ENCODE data around the gene POLQ. TPM values are rescaled to one million over a fixed set of nuclear protein-coding genes. Genes with fewer than 3 reads are reported as not detected.

Gene POLQ
- total RNA-seq (2013; cell fraction: nucleolus; rRNA removed) = 35.3 and 38.1 TPM in 2 replicates
- total RNA-seq (2014; rRNA removed) (14.8 and 15.7 TPM in 2 replicates), total RNA-seq (2014; rRNA removed; fragmentation: Illumina TruSeq; extraction: Trizol) (21.6 and 22.4 TPM in 2 replicates), total RNA-seq (2021) (14.5 and 14.7 TPM in 2 replicates), polyA plus RNA-seq (2011; rRNA removed) (20.9 and 29.3 TPM in 2 replicates), polyA plus RNA-seq (2014; fragmentation: Illumina TruSeq; extraction: Trizol) (17.2 and 19.3 TPM in 2 replicates), polyA plus RNA-seq (2014; fragmentation: Nextera tagmentation; extraction: Ambion mirVana) (1 to 10 TPM; 3.3 to 3.4 TPM), polyA plus RNA-seq (2014; rRNA removed) (12.5 and 13.6 TPM in 2 replicates), polyA plus RNA-seq (2016; fragmentation: Nextera tagmentation; extraction: Ambion mirVana) (10 to 100 TPM; 16.0 to 18.2 TPM), polyA minus RNA-seq (2011; rRNA and poly(A)+ RNA removed) (21.2 and 29.2 TPM in 2 replicates), Bru-seq, nascent RNA (percentile 71 among the genes with signal in this experiment), BruChase-seq, experiment 1, labeled RNA remaining after a 6-hour chase (percentile 69 among the genes with signal in this experiment), BruChase-seq, experiment 2, labeled RNA remaining after a 2-hour chase (percentile 78 among the genes with signal in this experiment)
- 2.5 TPM for polyA plus RNA-seq (2011; ENCODE audit: low read depth)
- 6.0 and 6.1 TPM in 2 replicates for polyA plus RNA-seq (2011; cell fraction: cytosol; rRNA removed)
- 45.1 and 51.3 TPM in 2 replicates for polyA plus RNA-seq (2011; cell fraction: nucleus; rRNA removed)
- 5.5 and 6.1 TPM in 2 replicates for polyA plus RNA-seq (2012)
- polyA minus RNA-seq (2011; cell fraction: cytosol; rRNA and poly(A)+ RNA removed) = 11.1 and 12.4 TPM in 2 replicates
- 27.7 and 47.1 TPM in 2 replicates for polyA minus RNA-seq (2011; cell fraction: nucleus; rRNA and poly(A)+ RNA removed)
- long read RNA-seq, experiment 1, partial matches to known transcripts = 2 of 3 reads
- long read RNA-seq, experiment 1, other reads (novel, unspliced or antisense) = 1 of 3 reads
- long read RNA-seq, experiment 2, partial matches to known transcripts = 40 of 69 reads
- long read RNA-seq, experiment 2, other reads (novel, unspliced or antisense) = 29 of 69 reads

DNA sequence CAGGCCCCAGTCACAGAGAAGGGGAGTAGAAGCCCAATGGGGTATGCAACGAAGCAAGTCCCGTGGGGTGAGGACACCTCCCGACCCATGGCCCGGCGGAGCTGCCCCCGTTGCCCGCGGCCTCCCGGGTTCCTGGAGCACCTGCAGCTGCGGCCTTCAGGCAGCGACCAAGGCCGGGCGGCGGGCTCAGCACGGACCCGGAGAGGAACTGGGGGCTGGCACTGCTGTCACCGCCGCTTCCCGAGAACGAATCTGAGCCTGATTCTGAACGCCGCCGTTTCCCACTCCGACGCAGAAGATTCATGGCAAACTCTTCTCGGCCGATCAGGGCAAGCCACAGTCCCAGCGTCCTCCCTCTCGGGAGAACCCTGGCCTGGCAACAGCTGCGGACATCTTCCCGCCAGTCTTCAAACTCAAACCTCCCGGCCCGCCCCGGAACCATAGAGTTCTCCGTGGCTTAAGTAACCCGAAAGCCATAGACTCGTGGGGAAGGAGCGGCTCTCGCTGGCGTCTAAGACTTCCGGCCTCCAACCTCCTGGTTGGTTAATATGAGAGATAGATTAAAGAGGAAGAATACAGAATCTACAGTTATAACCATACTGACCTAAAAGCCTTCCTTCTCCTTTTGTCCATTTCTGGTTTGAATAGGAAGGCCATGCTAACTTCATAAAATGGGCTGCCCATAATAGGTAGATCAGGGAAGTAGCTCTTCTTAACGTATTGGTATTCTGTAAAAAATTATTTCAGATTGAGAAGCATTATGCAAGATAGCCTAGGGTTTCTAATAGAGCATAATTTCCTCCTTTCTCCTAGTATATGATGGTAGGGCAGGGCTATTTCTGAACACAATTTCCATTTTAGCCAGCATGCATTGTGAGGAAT lies at the start of gene POLQ:
POLQ (minus strand) TSS at position 415 of the 882 bp plus-strand sequence; CDS start at position 304, 111 bp downstream.
- no peaks in the 10 kb centered on the region for H3K27me3 ChIP-seq (replicated peaks in 1 of 2; ENCODE audit: control insufficient read depth in 2 of 2, insufficient read depth in 2 of 2, low read length in 1 of 2)
- peak within 1 kb of the TSS; percentile 76 for H3K4me3 ChIP-seq
- peak; percentile 77 for DNase-seq (ENCODE audit: low read depth, low spot score)
- ATAC-seq = peak; percentile 82
- ChIA-PET CTCF (interaction anchor here (0.7 to 3.9 kb wide), 24 partner anchors 77 to 1753 kb away, joined by 3 to 45 read pairs (median 5); partner anchors contain the start of gene HCLS1), SMC1A (ENCODE audit: uncharacterized antibody, unreplicated experiment) (interaction anchor here (0.6 to 4.8 kb wide), 32 partner anchors 9 to 1536 kb away, joined by 3 to 47 read pairs (median 4); partner anchors contain the start of genes HCLS1, MIX23 and WDR5B), RAD21 (ENCODE audit: unreplicated experiment) (interaction anchor here (0.6 to 5.7 kb wide), 22 partner anchors 108 to 1973 kb away, joined by 3 to 66 read pairs (median 4); partner anchors contain the start of genes FAM162A, GOLGB1 and HCLS1), POLR2A (interaction anchor here (0.6 to 2.8 kb wide), 6 partner anchors 115 to 869 kb away, joined by 3 to 7 read pairs (median 3); partner anchors contain the start of gene HCLS1)
- no peaks in the 10 kb centered on the region for H4K20me1 ChIP-seq (ENCODE audit: control insufficient read depth, insufficient read depth)
- H3K9me3 ChIP-seq (replicated peaks; ENCODE audit: control insufficient read depth, insufficient read depth, low read length) = no peaks in the 10 kb centered on the region; the same call in 2 of the 3 replicates
- H3K4me2 ChIP-seq (ENCODE audit: control insufficient read depth, insufficient read depth) = peak within 1 kb of the TSS; percentile 93
- H3K4me1 ChIP-seq (ENCODE audit: control insufficient read depth, insufficient read depth, low read length) = peaks cover 16% of the 10 kb centered on the region
- WGBS (ENCODE audit: insufficient coverage, insufficient replicate concordance, low lambda C conversion rate, missing lambda C conversion rate) = 1% methylated on average over 42 of the region's 42 CpGs
- peak within 1 kb of the TSS; percentile 84 for H3K27ac ChIP-seq (ENCODE audit: control insufficient read depth, insufficient read depth)
- H2AFZ ChIP-seq (ENCODE audit: control insufficient read depth, low read depth, low read length) = peak within 1 kb of the TSS; percentile 93
- H3K9ac ChIP-seq (ENCODE audit: control insufficient read depth, insufficient read depth, low read length) = peak within 1 kb of the TSS; percentile 86
- H3K79me2 ChIP-seq (ENCODE audit: control insufficient read depth, insufficient read depth, low read length) = peaks cover 40% of the 10 kb centered on the region
- BruUV-seq (replicated peaks) = TSS peak; percentile 96
- peak; percentile 79 for FAIRE-seq
- intact Hi-C loops (cut with micrococcal nuclease; ENCODE audit: unreplicated experiment) = loop anchor here (1.0 to 10.0 kb wide), 11 partner anchors 109 to 1133 kb away; partner anchors contain the start of genes EAF2, FAM162A, GOLGB1 and IQCB1
- in situ Hi-C loops (cut with MboI) = loop anchor here (5.0 to 10.0 kb wide), 6 partner anchors 451 to 1131 kb away; no protein-coding TSS in a partner anchor
- H3K36me3 ChIP-seq (ENCODE audit: control insufficient read depth in 2 of 2, insufficient read depth in 2 of 2, low read length in 1 of 2) = peaks cover 0 to 4% of the 10 kb centered on the region in 2 experiments; a peak in 1 of 4 replicates
- TF ChIP-seq, protein P1, sequence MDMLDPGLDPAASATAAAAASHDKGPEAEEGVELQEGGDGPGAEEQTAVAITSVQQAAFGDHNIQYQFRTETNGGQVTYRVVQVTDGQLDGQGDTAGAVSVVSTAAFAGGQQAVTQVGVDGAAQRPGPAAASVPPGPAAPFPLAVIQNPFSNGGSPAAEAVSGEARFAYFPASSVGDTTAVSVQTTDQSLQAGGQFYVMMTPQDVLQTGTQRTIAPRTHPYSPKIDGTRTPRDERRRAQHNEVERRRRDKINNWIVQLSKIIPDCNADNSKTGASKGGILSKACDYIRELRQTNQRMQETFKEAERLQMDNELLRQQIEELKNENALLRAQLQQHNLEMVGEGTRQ (IDR thresholded peaks at IDR 0.05; ENCODE audit: borderline replicate concordance, low read depth, low read length) = no peak
- peak; percentile 28; the same call in 1 of the 2 replicates for TF ChIP-seq MTA2 (IDR thresholded peaks at IDR 0.05; ENCODE audit: low read depth)
- TF ChIP-seq ETV6 (conservative IDR thresholded peaks at IDR 0.05 in 1 of 2, IDR thresholded peaks at IDR 0.05 in 1 of 2; ENCODE audit: borderline replicate concordance in 1 of 2, low read depth in 1 of 2) = no peak
- TF ChIP-seq, protein P2, sequence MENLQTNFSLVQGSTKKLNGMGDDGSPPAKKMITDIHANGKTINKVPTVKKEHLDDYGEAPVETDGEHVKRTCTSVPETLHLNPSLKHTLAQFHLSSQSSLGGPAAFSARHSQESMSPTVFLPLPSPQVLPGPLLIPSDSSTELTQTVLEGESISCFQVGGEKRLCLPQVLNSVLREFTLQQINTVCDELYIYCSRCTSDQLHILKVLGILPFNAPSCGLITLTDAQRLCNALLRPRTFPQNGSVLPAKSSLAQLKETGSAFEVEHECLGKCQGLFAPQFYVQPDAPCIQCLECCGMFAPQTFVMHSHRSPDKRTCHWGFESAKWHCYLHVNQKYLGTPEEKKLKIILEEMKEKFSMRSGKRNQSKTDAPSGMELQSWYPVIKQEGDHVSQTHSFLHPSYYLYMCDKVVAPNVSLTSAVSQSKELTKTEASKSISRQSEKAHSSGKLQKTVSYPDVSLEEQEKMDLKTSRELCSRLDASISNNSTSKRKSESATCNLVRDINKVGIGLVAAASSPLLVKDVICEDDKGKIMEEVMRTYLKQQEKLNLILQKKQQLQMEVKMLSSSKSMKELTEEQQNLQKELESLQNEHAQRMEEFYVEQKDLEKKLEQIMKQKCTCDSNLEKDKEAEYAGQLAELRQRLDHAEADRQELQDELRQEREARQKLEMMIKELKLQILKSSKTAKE (IDR thresholded peaks at IDR 0.05; ENCODE audit: low read depth, poor library complexity, severe bottlenecking) = peak; percentile 14
- peak; percentile 82 for TF ChIP-seq PML (IDR thresholded peaks at IDR 0.05; ENCODE audit: low read length)
- no peak for TF ChIP-seq TCF7 (IDR thresholded peaks at IDR 0.05; ENCODE audit: borderline replicate concordance)
- no peak for TF ChIP-seq TCF3 (IDR thresholded peaks at IDR 0.05; ENCODE audit: borderline replicate concordance, insufficient read depth, low read depth, low read length)
- TF ChIP-seq SUZ12 (IDR thresholded peaks at IDR 0.05; ENCODE audit: unreplicated experiment) = no peak
- TF ChIP-seq, protein P3, sequence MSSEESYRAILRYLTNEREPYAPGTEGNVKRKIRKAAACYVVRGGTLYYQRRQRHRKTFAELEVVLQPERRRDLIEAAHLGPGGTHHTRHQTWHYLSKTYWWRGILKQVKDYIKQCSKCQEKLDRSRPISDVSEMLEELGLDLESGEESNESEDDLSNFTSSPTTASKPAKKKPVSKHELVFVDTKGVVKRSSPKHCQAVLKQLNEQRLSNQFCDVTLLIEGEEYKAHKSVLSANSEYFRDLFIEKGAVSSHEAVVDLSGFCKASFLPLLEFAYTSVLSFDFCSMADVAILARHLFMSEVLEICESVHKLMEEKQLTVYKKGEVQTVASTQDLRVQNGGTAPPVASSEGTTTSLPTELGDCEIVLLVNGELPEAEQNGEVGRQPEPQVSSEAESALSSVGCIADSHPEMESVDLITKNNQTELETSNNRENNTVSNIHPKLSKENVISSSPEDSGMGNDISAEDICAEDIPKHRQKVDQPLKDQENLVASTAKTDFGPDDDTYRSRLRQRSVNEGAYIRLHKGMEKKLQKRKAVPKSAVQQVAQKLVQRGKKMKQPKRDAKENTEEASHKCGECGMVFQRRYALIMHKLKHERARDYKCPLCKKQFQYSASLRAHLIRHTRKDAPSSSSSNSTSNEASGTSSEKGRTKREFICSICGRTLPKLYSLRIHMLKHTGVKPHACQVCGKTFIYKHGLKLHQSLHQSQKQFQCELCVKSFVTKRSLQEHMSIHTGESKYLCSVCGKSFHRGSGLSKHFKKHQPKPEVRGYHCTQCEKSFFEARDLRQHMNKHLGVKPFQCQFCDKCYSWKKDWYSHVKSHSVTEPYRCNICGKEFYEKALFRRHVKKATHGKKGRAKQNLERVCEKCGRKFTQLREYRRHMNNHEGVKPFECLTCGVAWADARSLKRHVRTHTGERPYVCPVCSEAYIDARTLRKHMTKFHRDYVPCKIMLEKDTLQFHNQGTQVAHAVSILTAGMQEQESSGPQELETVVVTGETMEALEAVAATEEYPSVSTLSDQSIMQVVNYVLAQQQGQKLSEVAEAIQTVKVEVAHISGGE (CRISPR knock-in tag; IDR thresholded peaks at IDR 0.05) = no peak

Measured in GM12878 (cell line).